GM19023 (cell line): Measurements from ENCODE around the gene DPH7.
"Not testable (repeated sequence)": the region's sequence is repeated elsewhere in the genome, so short reads cannot be mapped to it uniquely, and the experiment has no call there.

Source experiments
- ATAC-seq: cut with Tn5 transposase; IDR thresholded peaks from one replicate; pipeline ENCODE4 v1.9.1; 2021; ENCODE audit warnings: mild to moderate bottlenecking, moderate library complexity; ENCODE audit not compliant: unreplicated experiment

The DPH7 gene

GRCh38 chr9:137606734-137607138, 28.0 kb upstream of the DPH7 start:
- ATAC-seq, result no peak

DNA sequence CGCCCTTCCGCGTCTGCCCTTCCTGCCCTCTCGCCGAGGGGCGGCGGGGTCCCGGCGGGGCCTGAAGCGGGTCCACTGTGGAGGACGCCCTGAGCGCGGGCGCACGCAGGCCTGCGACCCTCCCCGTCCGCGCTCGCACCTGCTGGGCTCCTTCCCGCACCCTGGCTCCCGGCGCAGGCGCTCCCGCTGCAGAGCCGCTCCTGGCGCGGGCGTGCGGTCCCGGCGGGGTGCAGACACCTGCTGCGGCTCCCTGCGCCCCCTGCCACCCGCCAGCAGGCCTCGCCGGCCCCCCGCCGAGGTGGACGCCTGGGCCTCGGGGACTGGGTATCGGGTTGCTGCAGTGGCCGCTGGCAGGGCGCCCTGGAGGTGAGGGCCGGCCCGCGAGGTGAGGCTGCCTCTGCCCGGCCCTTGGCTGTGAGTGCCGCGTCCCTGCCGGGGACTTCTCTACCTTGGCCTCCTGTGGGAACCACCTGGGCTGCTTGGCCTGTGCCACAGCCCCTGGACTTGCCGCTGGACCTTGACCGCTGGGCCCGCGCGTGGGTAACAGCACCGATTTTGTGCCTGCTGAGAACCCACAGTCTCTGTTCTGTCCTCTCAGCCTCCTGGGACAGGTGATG, 27.4 kb upstream of the DPH7 start:
- peak; percentile 14 for ATAC-seq

- ATAC-seq, result peak; percentile 72
These were observed 26.6 kb upstream of the DPH7 start, which contains the start of gene ARRDC1 for GRCh38 chr9:137605121-137606004. TSS of gene ARRDC1 (plus strand) at chr9:137605686. CDS start at chr9:137605718, 32 bp downstream.

- ATAC-seq, result no peak
These were observed 25.8 kb upstream of the DPH7 start for GRCh38 chr9:137604345-137605086.

- no peak for ATAC-seq
These were observed 25.2 kb upstream of the DPH7 start for GRCh38 chr9:137603879-137604278.

- ATAC-seq, result no peak
These were observed 23.9 kb upstream of the DPH7 start for GRCh38 chr9:137602661-137603060.

DNA sequence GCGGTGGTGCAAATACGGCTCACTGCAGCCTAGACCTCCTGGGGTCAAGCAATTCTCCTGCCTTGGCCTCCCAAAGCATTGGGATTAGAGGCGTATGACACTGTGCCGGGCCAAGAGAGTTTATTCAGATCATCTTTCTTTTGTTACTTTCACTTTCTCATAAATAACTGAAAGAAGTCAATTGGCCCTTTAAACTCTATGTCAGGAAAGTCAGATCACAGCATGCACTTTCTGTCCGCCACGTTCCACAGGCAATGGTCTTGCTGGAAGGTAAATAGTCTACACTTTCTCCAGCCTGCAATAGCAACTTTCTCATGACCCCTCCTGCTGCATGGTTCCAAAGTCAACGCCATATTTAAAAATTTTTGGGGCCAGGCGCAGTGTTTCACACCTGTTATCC, 20.2 kb upstream of the DPH7 start:
- no peak for ATAC-seq

DNA sequence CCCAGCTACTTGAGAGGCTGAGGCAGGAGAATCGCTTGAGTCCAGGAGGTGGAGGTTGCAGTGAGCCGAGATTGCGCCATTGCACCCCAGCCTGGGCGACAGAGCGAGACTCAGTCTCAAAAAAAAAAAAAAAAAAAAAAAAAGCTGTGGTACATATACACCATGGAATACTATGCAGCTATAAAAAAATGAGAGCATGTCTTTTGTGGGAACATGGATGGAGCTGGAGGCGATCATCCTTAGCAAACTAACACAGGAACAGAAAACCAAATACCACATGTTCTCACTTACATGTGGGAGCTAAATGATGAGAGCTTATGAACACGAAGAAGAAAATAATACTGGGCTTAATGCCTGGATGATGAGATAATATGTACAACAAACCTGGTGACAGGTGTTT, 17.9 kb upstream of the DPH7 start:
- not testable (repeated sequence) for ATAC-seq

GRCh38 chr9:137593176-137593575, 14.5 kb upstream of the DPH7 start:
- ATAC-seq, result no peak

GRCh38 chr9:137592767-137593166, 14.0 kb upstream of the DPH7 start:
- no peak for ATAC-seq

- ATAC-seq, result peak; percentile 88
These were observed 12.0 kb upstream of the DPH7 start, which contains the start of gene ZMYND19 for GRCh38 chr9:137590469-137591383. TSS of gene ZMYND19 (minus strand) at chr9:137590512. CDS start at chr9:137590263, 249 bp downstream.

- ATAC-seq, result peak; percentile 13
These were observed 11.4 kb upstream of the DPH7 start for GRCh38 chr9:137590123-137590468.

GRCh38 chr9:137589441-137590122, 10.9 kb upstream of the DPH7 start:
- peak; percentile 5 for ATAC-seq

GRCh38 chr9:137588891-137589290, 10.2 kb upstream of the DPH7 start:
- ATAC-seq, result no peak

- no peak for ATAC-seq
These were observed 9.6 kb upstream of the DPH7 start for GRCh38 chr9:137588311-137588710.

DNA sequence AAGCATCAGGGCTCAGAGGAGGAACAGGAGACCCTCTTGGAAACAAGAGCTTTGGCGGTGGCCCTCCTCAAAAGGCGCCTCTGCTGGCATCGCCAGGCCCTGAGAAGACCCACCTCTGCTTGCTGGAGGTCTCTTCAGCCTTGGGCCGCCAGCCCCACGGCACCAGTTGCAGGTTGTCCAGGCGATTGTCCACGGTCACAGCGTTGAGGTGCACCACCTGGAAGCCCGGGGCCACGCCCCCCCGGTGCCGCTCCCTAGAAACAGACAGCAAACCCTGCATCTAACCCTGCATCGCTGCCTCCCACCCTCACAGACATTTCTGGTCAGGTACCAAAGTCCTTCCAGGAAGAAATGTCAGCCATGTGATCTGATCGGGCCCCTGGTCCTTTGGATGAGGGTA, 8.1 kb upstream of the DPH7 start:
- ATAC-seq, result no peak

- ATAC-seq, result no peak
These were observed 5.2 kb upstream of the DPH7 start for GRCh38 chr9:137583957-137584356.

- ATAC-seq, result no peak
These were observed 4.6 kb upstream of the DPH7 start for GRCh38 chr9:137583347-137583746.

DNA sequence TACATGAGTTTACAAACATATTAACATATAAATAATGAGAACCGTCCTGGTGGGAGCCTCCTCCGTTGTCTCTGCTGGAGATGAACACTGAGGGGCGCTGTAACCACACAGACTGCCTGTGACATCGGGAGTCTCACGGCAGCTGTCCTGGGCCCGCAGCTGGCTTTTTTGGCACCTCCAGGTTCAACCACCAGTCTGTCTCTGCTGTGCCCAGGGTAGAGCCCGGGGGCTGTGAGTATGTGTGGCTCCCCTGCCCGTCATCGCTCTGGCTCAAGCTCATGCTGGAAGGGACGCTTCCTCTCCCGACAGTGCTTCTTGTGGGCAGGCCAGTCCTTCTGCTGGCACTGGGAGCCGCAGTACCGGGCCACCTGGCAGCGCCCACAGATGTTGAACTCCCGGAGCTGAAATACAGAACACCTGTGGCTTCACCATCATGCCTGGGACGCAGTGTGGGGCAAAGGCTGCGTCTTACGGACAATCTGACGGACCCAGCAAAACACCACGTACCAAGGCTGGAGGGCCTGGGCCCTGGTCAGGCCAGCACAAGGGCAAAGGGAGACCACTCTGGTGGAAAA, 3.6 kb upstream of the DPH7 start:
- no peak for ATAC-seq
